HFF-Myc (cell line): ENCODE measurements around the gene BABAM2.

Source experiments
- DNase-seq: peaks from one replicate; pipeline ENCODE4 v3.0.0-alpha.2; 2011; ENCODE audit warnings: low read depth; ENCODE audit errors: extremely low read depth
- H3K4me3 ChIP-seq: replicated peaks from 2 replicates; pipeline ENCODE4 v1.5.1; 2011; ENCODE audit warnings: low read depth, mild to moderate bottlenecking, control low read depth, low read length
- TF ChIP-seq, protein P1 (sequence below): IDR thresholded peaks from 2 replicates; pipeline ENCODE4 v1.5.1; 2012; ENCODE audit warnings: mild to moderate bottlenecking, low read depth, low read length, control low read depth; ENCODE audit errors: missing control alignments

BABAM2 gene

DNA sequence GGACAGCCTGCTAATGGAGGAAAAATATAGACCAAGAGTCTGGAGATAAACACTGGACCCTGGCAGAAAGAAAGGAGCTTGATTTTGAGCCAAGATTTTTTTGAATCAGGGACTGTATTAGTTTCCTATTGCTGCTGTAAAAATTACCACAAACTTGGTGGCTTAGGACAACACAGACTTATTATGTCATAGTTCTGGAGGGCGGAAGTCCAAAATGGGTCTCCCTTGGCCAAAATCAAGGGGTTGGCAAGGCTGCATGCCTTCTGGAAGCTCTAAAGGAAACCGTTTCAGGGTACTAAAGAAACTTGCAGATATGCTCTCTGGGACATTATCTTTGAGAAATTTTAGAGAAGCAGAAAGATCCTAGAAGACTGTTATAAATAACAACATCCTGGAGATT, 140.1 kb downstream of the BABAM2 start:
- DNase-seq, result no peak
- TF ChIP-seq, protein P1, sequence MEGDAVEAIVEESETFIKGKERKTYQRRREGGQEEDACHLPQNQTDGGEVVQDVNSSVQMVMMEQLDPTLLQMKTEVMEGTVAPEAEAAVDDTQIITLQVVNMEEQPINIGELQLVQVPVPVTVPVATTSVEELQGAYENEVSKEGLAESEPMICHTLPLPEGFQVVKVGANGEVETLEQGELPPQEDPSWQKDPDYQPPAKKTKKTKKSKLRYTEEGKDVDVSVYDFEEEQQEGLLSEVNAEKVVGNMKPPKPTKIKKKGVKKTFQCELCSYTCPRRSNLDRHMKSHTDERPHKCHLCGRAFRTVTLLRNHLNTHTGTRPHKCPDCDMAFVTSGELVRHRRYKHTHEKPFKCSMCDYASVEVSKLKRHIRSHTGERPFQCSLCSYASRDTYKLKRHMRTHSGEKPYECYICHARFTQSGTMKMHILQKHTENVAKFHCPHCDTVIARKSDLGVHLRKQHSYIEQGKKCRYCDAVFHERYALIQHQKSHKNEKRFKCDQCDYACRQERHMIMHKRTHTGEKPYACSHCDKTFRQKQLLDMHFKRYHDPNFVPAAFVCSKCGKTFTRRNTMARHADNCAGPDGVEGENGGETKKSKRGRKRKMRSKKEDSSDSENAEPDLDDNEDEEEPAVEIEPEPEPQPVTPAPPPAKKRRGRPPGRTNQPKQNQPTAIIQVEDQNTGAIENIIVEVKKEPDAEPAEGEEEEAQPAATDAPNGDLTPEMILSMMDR, result no peak

DNA sequence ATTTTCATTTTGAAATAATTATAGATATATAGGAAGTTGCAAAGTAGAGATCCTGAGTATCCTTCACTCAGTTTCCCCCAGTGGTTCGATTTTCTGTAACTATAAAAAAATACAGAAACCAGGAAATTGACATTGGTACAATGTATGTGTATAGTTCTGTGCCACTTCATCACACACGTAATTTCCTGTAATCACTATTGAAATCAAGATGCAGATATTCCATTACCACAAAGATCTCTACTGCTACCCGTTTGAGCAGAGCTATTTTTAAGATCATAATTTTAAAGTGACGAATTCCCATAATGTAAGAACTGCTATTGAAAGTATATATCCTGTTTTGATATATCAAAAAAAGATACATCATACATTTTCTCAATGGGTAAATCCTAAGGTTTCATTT, 142.3 kb downstream of the BABAM2 start:
- no peak for DNase-seq
- TF ChIP-seq, protein P1, result no peak
- no peak overlapping the region for H3K4me3 ChIP-seq

More for the DNA sequence above, 140.1 kb downstream of the BABAM2 start:
- H3K4me3 ChIP-seq, result no peak overlapping the region

DNA sequence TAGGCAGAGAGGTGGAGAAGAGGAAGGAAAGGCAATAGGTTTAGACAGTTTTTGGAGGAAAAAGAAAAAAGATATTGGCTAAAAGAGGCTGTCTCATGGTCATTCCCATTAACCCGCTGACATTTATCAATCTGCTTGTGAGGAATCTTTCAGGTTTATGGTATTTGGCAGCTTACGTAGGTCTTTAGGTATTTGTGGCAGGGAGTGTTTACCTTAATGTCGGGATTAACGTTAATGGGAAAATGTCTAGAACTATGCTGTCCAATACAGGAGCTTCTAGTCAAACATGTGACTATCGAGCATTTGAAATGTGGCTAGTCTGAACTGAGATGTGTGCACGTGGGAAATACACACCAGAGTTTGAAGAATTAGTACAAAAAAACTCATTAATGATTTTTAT, 144.2 kb downstream of the BABAM2 start:
- TF ChIP-seq, protein P1, result no peak
- no peak for DNase-seq
- no peak overlapping the region for H3K4me3 ChIP-seq

DNA sequence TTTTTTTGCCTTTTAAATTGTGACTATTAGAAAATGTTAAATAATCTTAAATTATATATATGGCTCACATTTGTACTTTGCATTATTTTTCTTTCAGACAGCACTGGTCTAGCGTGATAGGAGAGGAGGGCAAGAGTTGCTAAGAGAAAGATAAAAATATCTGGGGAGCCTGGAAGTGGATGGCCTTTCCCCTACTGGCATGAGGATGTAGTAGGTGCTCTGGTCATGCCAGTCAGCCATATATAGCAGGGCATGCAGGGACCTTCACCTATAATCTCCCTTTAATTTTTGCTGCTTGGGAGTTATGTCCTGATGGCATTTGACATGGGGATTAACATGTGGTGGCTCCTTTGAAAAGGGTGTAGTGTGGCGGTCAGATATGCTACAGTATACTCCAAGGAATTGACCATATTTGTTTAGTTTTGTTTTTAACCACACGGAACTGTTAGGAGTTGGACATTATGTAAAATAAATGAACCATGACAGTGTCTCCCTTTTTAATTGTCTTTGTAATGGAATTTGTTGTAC, 144.7 kb downstream of the BABAM2 start:
- DNase-seq, result no peak
- TF ChIP-seq, protein P1, result no peak
- no peak overlapping the region for H3K4me3 ChIP-seq

DNA sequence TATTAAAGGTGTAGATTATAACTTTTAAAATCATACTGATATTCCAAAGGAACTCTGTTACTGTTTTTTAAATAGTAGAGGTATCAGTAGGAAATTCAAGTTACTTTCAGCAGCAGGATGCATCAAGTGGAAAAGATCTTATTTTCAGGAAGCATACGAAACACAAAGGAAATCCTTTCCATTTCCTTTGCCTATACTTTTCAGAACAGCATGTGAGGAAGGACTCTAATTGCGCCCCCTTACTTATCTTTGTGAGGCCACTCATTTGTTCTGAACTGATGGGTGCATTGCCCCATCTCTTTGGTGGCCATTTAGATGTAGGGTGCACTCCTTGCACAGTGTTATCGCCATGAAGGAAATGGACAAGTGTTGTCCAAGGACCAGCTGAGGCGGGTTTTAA, 145.3 kb downstream of the BABAM2 start:
- H3K4me3 ChIP-seq, result no peak overlapping the region
- TF ChIP-seq, protein P1, result no peak
- DNase-seq, result no peak

DNA sequence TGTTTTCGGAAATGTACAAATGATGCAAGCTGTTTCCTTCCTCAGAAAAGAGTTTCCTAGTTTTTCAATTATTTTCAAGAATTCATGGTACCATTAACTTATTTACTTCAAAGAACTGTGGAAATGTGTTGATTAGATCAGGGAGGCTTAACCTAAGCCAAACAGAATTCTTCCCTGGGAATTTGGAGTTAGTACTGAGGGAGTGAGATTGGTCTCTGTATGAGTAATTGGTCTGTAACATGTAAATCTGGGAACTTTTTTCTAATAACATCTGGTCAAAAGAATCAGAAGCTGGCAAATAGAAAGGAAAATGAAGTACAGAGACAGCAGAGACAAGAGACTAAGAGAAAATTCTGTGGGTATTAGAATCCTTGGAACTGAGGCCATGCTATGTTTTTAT, 145.8 kb downstream of the BABAM2 start:
- TF ChIP-seq, protein P1, result no peak
- no peak overlapping the region for H3K4me3 ChIP-seq
- no peak for DNase-seq

DNA sequence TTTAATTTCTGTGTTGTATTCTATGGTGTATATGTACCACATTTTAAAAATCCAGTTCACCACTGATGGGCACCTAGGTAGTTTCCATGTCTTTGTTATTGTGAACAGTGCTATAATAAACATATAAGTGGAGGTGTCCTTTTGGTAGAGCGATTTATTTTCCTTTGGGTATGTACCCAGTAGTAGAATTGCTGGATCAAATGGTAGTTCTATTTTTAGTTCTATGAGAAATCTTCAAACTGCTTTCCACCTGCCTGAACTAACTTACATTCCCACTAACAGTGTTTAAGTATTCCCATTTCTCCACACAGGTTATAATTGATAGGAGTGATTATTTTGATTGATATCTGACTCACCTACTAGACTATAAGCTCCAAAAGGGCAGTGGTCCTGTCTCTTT, 148.2 kb downstream of the BABAM2 start:
- TF ChIP-seq, protein P1, result no peak
- no peak overlapping the region for H3K4me3 ChIP-seq
- DNase-seq, result no peak
